Keratinocyte (primary cell): ENCODE measurements around the gene HCK.

ENCODE experiments used
- EZH2 ChIP-seq: IDR thresholded peaks from one replicate; pipeline ENCODE4 v1.6.1; 2012; ENCODE audit warnings: inconsistent platforms, mild to moderate bottlenecking, low read length, moderate library complexity
- TF ChIP-seq, protein P1 (sequence below), 3 experiments: IDR thresholded peaks in 1 of 3; conservative IDR thresholded peaks in 1 of 3; optimal IDR thresholded peaks in 1 of 3; 2 replicates in 2 of 3; 3 replicates in 1 of 3; pipeline versions ENCODE3 to v1.5.1; 2011; ENCODE audit warnings: low read length in 3 of 3, mild to moderate bottlenecking in 3 of 3, moderate library complexity in 2 of 3, control low read depth in 1 of 3, inconsistent platforms in 1 of 3; ENCODE audit not compliant: insufficient read depth in 2 of 3; ENCODE audit errors: extremely low read depth in 1 of 3

DNA sequence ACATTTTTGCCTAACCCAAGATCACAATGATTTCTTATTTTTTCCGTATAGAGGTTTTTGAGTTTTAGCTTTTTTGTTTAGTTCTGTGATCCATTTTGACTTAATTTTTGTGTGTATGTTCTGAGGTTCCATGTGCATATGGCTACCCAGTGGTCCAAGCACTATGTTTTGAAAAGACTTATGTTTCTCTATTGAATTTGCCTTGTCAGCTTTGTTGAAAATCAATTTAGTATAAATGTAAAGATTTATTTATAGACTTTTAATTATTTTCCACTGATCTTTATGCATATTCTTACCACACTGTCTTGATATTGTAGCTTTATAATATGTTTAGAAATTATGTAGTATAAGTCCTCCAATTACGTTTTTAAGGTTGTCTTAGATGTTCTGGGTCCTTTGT lies 67.7 kb downstream of the HCK start:
- TF ChIP-seq, protein P1, sequence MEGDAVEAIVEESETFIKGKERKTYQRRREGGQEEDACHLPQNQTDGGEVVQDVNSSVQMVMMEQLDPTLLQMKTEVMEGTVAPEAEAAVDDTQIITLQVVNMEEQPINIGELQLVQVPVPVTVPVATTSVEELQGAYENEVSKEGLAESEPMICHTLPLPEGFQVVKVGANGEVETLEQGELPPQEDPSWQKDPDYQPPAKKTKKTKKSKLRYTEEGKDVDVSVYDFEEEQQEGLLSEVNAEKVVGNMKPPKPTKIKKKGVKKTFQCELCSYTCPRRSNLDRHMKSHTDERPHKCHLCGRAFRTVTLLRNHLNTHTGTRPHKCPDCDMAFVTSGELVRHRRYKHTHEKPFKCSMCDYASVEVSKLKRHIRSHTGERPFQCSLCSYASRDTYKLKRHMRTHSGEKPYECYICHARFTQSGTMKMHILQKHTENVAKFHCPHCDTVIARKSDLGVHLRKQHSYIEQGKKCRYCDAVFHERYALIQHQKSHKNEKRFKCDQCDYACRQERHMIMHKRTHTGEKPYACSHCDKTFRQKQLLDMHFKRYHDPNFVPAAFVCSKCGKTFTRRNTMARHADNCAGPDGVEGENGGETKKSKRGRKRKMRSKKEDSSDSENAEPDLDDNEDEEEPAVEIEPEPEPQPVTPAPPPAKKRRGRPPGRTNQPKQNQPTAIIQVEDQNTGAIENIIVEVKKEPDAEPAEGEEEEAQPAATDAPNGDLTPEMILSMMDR (optimal IDR thresholded peaks at IDR 0.05 in 1 of 3, IDR thresholded peaks at IDR 0.05 in 1 of 3, conservative IDR thresholded peaks at IDR 0.05 in 1 of 3; ENCODE audit: extremely low read depth in 1 of 3, insufficient read depth in 2 of 3, low read length in 3 of 3): no peak
- TF ChIP-seq EZH2: no peak
